Inflammatory macrophage treated with lipopolysaccharide for 4 hours (primary cell): ENCODE data around the gene DGKA.

Source experiments
- DNase-seq: peaks from one replicate; pipeline ENCODE4 v3.0.0-alpha.2; 2020

The DGKA gene

GRCh38 chr12:55931780-55932550 lies 1.0 kb downstream of the DGKA start:
- no peak for DNase-seq

- DNase-seq = peak; percentile 33
Observed at GRCh38 chr12:55932551-55932910, 1.6 kb downstream of the DGKA start.

- DNase-seq = peak; percentile 32
Observed at GRCh38 chr12:55933169-55933798, 2.3 kb downstream of the DGKA start.

- DNase-seq = no peak
Observed at GRCh38 chr12:55933799-55934742, 3.1 kb downstream of the DGKA start.

GRCh38 chr12:55934773-55935172 lies 3.8 kb downstream of the DGKA start:
- DNase-seq = no peak

- no peak for DNase-seq
Observed at GRCh38 chr12:55935738-55936151, 4.8 kb downstream of the DGKA start.

GRCh38 chr12:55937981-55938380 lies 7.0 kb downstream of the DGKA start:
- DNase-seq = no peak

- no peak for DNase-seq
Observed at GRCh38 chr12:55938826-55939501, 8.0 kb downstream of the DGKA start.

- DNase-seq = peak; percentile 79
Observed at GRCh38 chr12:55940065-55940732, 9.2 kb downstream of the DGKA start.

- no peak for DNase-seq
Observed at GRCh38 chr12:55942055-55942454, 11.1 kb downstream of the DGKA start.

GRCh38 chr12:55942577-55943136 lies 11.7 kb downstream of the DGKA start:
- no peak for DNase-seq

GRCh38 chr12:55946553-55946952 lies 15.6 kb downstream of the DGKA start:
- no peak for DNase-seq

GRCh38 chr12:55955344-55955743 lies 24.4 kb downstream of the DGKA start:
- no peak for DNase-seq

GRCh38 chr12:55955800-55956508 lies 25.0 kb downstream of the DGKA start:
- DNase-seq = no peak

GRCh38 chr12:55957106-55957859 lies 26.3 kb downstream of the DGKA start:
- no peak for DNase-seq

GRCh38 chr12:55963760-55964159 lies 32.8 kb downstream of the DGKA start:
- DNase-seq = no peak

GRCh38 chr12:55965240-55965639 lies 34.3 kb downstream of the DGKA start:
- no peak for DNase-seq

- DNase-seq = peak; percentile 19
Observed at GRCh38 chr12:55965941-55966407, 35.0 kb downstream of the DGKA start, which contains the start of gene PMEL. PMEL (minus strand) TSS chr12:55966042; CDS start chr12:55966011, 31 bp downstream.

- peak; percentile 81 for DNase-seq
Observed at GRCh38 chr12:55966408-55967281, 35.7 kb downstream of the DGKA start, which contains the start of gene CDK2. CDK2 (plus strand) TSS chr12:55966830; CDS start chr12:55967009, 179 bp downstream.
